GM12878 (cell line): ENCODE results near the gene POFUT2.

ENCODE experiments used
- CBX5 ChIP-seq: sonication (generic); IDR thresholded peaks from 2 replicates; pipeline ENCODE4 v1.6.1; 2016; ENCODE audit warnings: low read depth, moderate library complexity, mild to moderate bottlenecking, inconsistent platforms
- E2F4 ChIP-seq: IDR thresholded peaks from 2 replicates; pipeline ENCODE4 v1.6.1; 2012; ENCODE audit warnings: low read depth, low read length, improper control_type of control experiment
- ETV6 ChIP-seq, 2 experiments: fragments of 450-650 bp in 1 of 2; IDR thresholded peaks in 1 of 2; conservative IDR thresholded peaks in 1 of 2; 2 replicates each; pipeline ENCODE4 v1.6.1; 2014; ENCODE audit warnings: antibody characterized with exemption in 1 of 2, borderline replicate concordance in 1 of 2, low read depth in 1 of 2, mild to moderate bottlenecking in 1 of 2, moderate library complexity in 1 of 2
- IRF3 ChIP-seq: fragments of 450-650 bp; IDR thresholded peaks from 2 replicates; pipeline ENCODE4 v1.6.1; 2014; ENCODE audit warnings: mild to moderate bottlenecking
- JUNB ChIP-seq: IDR thresholded peaks from 2 replicates; pipeline ENCODE4 v1.6.1; 2016; ENCODE audit warnings: antibody characterized with exemption, mild to moderate bottlenecking
- MTA2 ChIP-seq: fragments of 450-650 bp; IDR thresholded peaks from 2 replicates; pipeline ENCODE4 v1.6.1; 2016; ENCODE audit warnings: low read depth, mild to moderate bottlenecking, moderate library complexity
- SIN3A ChIP-seq: IDR thresholded peaks from 2 replicates; pipeline ENCODE4 v1.6.1; 2012; ENCODE audit warnings: low read depth, low read length, improper control_type of control experiment

- TF ChIP-seq E2F4 = no peak
- TF ChIP-seq JUNB = no peak
- no peak for TF ChIP-seq MTA2
- no peak for TF ChIP-seq IRF3
- no peak for TF ChIP-seq SIN3A
- TF ChIP-seq CBX5 = no peak
- TF ChIP-seq ETV6 (conservative IDR thresholded peaks at IDR 0.05 in 1 of 2, IDR thresholded peaks at IDR 0.05 in 1 of 2; ENCODE audit: borderline replicate concordance in 1 of 2, low read depth in 1 of 2) = no peak
These were observed 41.8 kb upstream of the POFUT2 start for GRCh38 chr21:45329261-45330074.
